Endothelial cell of umbilical vein (primary cell): ENCODE results near the gene TBRG1. TPM values are rescaled to one million over a fixed set of nuclear protein-coding genes. Genes with fewer than 3 reads are reported as not detected.
A peak's percentile ranks its signal among the peaks of the same experiment; 100 is the strongest.

Source experiments
- BruUV-seq: library from RNA; stranded (reverse); fragments of 400-500 nt; replicated peaks from 2 replicates; lab custom pipeline; 2021; lab: Mats Ljungman, UMichigan
- CTCF ChIA-PET: fragments of 300-600, 350-600 bp; sonication (Branson Sonifier 250); formaldehyde crosslinking; loops from one replicate; lab custom pipeline; 2021; ENCODE audit warnings: antibody characterized with exemption, inconsistent platforms; lab: Charles Lee
- POLR2A ChIA-PET: fragments of 300-600, 350-600 bp; sonication (Branson Sonifier 250); formaldehyde crosslinking; loops from one replicate; lab custom pipeline; 2021; ENCODE audit warnings: antibody characterized with exemption, inconsistent platforms; lab: Charles Lee
- DNase-seq: peaks from one replicate; pipeline ENCODE4 v3.0.0-alpha.2; 2011; ENCODE audit warnings: low read depth, low spot score
- FAIRE-seq: peaks from 2 replicates; lab custom pipeline; 2011; peaks lifted over from hg19 to GRCh38; lab: Jason Lieb, UNC
- H2AFZ ChIP-seq: 2 replicates; pipeline ENCODE4 v1.6.0; 2012; ENCODE audit warnings: low read depth, low read length, control low read depth, inconsistent platforms
- H3K27ac ChIP-seq: 2 replicates; pipeline ENCODE4 v1.5.1; 2011; ENCODE audit warnings: low read depth, mild to moderate bottlenecking, control low read depth, low read length, moderate library complexity; ENCODE audit not compliant: insufficient read depth
- H3K27me3 ChIP-seq, 2 experiments: 2 replicates each; pipeline versions ENCODE4 v1.6.0 to v1.6.1; 2011; ENCODE audit warnings: low read length in 2 of 2, mixed read lengths in 1 of 2; ENCODE audit not compliant: control insufficient read depth in 2 of 2, insufficient read depth in 2 of 2
- H3K36me3 ChIP-seq, 2 experiments: 2 replicates in 1 of 2; 3 replicates in 1 of 2; pipeline ENCODE4 v1.5.1; 2011; ENCODE audit warnings: low read length in 2 of 2, mild to moderate bottlenecking in 1 of 2, moderate library complexity in 1 of 2; ENCODE audit not compliant: control insufficient read depth in 2 of 2, insufficient read depth in 2 of 2; ENCODE audit errors: extremely low read depth in 1 of 2
- H3K4me1 ChIP-seq: 3 replicates; pipeline ENCODE4 v1.5.1; 2011; ENCODE audit warnings: mild to moderate bottlenecking, low read length; ENCODE audit not compliant: control insufficient read depth, insufficient read depth; ENCODE audit errors: extremely low read depth
- H3K4me2 ChIP-seq: 2 replicates; pipeline ENCODE4 v1.6.1; 2011; ENCODE audit warnings: low read length, control low read depth, mixed read lengths; ENCODE audit not compliant: insufficient read depth
- H3K4me3 ChIP-seq, 3 experiments: fragments of 200-600 bp in 1 of 3; sonication (generic), shearing (Covaris generic) in 1 of 3; replicated peaks in 1 of 3; 2 replicates each; pipeline ENCODE4 v1.5.1; 2011 to 2016; ENCODE audit warnings: control low read depth in 3 of 3, low read length in 3 of 3, mild to moderate bottlenecking in 2 of 3, inconsistent platforms in 1 of 3, low read depth in 1 of 3, moderate library complexity in 1 of 3; ENCODE audit not compliant: insufficient read depth in 1 of 3
- H3K79me2 ChIP-seq: 2 replicates; pipeline ENCODE4 v1.6.0; 2012; ENCODE audit warnings: low read length, inconsistent platforms; ENCODE audit not compliant: control insufficient read depth, insufficient read depth
- H3K9ac ChIP-seq: replicated peaks from 2 replicates; pipeline ENCODE3; 2011; ENCODE audit warnings: low read length, control low read depth; ENCODE audit not compliant: insufficient read depth; ENCODE audit errors: extremely low read depth
- H3K9me1 ChIP-seq: replicated peaks from 3 replicates; pipeline ENCODE4 v1.6.0; 2011; ENCODE audit warnings: mild to moderate bottlenecking, low read length; ENCODE audit not compliant: control insufficient read depth, insufficient read depth; ENCODE audit errors: extremely low read depth
- H3K9me3 ChIP-seq: replicated peaks from 2 replicates; pipeline ENCODE4 v1.5.1; 2012; ENCODE audit warnings: low read length, inconsistent platforms; ENCODE audit not compliant: control insufficient read depth, insufficient read depth
- H4K20me1 ChIP-seq: replicated peaks from 2 replicates; pipeline ENCODE3; 2011; ENCODE audit warnings: mild to moderate bottlenecking, low read length; ENCODE audit not compliant: control insufficient read depth, insufficient read depth; ENCODE audit errors: extremely low read depth
- CTCF ChIP-seq, 2 donors: IDR thresholded peaks; 1 replicate in 1 of 2; 2 replicates in 1 of 2; pipeline ENCODE4 v1.5.1; 2011; ENCODE audit warnings: low read length in 2 of 2, mild to moderate bottlenecking in 2 of 2, moderate library complexity in 2 of 2, control low read depth in 1 of 2, inconsistent platforms in 1 of 2, low read depth in 1 of 2; ENCODE audit not compliant: insufficient read depth in 1 of 2; ENCODE audit errors: extremely low read depth in 1 of 2
- EZH2 ChIP-seq: IDR thresholded peaks from 2 replicates; pipeline ENCODE4 v1.6.1; 2012; ENCODE audit warnings: borderline replicate concordance, low read depth, mild to moderate bottlenecking, moderate library complexity, low read length, inconsistent platforms; ENCODE audit not compliant: severe bottlenecking
- FOS ChIP-seq: IDR thresholded peaks from 2 replicates; pipeline ENCODE4 v1.6.1; 2011; ENCODE audit warnings: mild to moderate bottlenecking, low read length, moderate library complexity, borderline replicate concordance; ENCODE audit not compliant: insufficient read depth
- GATA2 ChIP-seq: IDR thresholded peaks from 2 replicates; pipeline ENCODE4 v1.7.0; 2011; ENCODE audit warnings: low read depth, mild to moderate bottlenecking, moderate library complexity, mixed read lengths, low read length; ENCODE audit not compliant: insufficient read length, insufficient read depth
- JUN ChIP-seq: IDR thresholded peaks from 2 replicates; pipeline ENCODE4 v1.6.1; 2011; ENCODE audit warnings: borderline replicate concordance, low read depth; ENCODE audit not compliant: insufficient read length, insufficient read depth
- MAX ChIP-seq: IDR thresholded peaks from 2 replicates; pipeline ENCODE4 v1.6.1; 2011; ENCODE audit not compliant: insufficient read depth, insufficient read length
- MYC ChIP-seq: IDR thresholded peaks from one replicate; pipeline ENCODE4 v1.6.1; 2011; ENCODE audit warnings: mild to moderate bottlenecking, low read depth, low read length
- POLR2A ChIP-seq: IDR thresholded peaks from 2 replicates; pipeline ENCODE4 v1.6.1; 2012; ENCODE audit warnings: low read depth, mild to moderate bottlenecking, control low read depth, low read length
- POLR2AphosphoS5 ChIP-seq: IDR thresholded peaks from 2 replicates; pipeline ENCODE4 v1.6.1; 2012; ENCODE audit warnings: low read depth, mild to moderate bottlenecking, control low read depth, low read length, moderate library complexity; ENCODE audit not compliant: insufficient read depth
- dilution Hi-C: fragments of 300-500 bp; cut with MboI; formaldehyde crosslinking; loops from one replicate; pipeline ENCODE4 v1.15.0; 2019; ENCODE audit warnings: low sequenced_read_pairs; ENCODE audit not compliant: extremely low pct_ligation_motif_present
- intact Hi-C: fragments of 100-400 bp; cut with micrococcal nuclease; formaldehyde crosslinking; loops from one replicate; pipeline ENCODE4 v1.10.0; 2022
- polyA plus RNA-seq, 4 experiments: library from polyadenylated mRNA; depleted of rRNA in 3 of 4; stranded (reverse) in 3 of 4; unstranded in 1 of 4; fragments of >200 nt; gene quantifications; 2 replicates each; pipeline versions ENCODE4 v1.2.1 to v1.2.3, GENCODE V29; 2011 to 2012; ENCODE audit warnings: missing spikeins in 1 of 4
- total RNA-seq: library from RNA; stranded (reverse); gene quantifications from 2 replicates; pipeline ENCODE4 v1.2.3, GENCODE V29; 2021

TBRG1 gene
- total and polyA plus RNA-seq, 2 donors (not counting 3 experiments of a cell fraction or from before 2014, with no cell fraction given) = 22.4 to 29.6 TPM

- Histone ChIP-seq H3K9me3 (no peaks in the 10 kb centered on the region), H3K4me3 (peak within 1 kb of the TSS; percentile 65 to 95 (median 65)), H3K4me1 (peaks cover 26% of the 10 kb centered on the region), H3K27ac (peak within 1 kb of the TSS; percentile 63), H3K79me2 (no peaks in the 10 kb centered on the region), H3K9me1 (no peaks in the 10 kb centered on the region), H3K27me3 (no peaks in the 10 kb centered on the region), H3K9ac (peak within 1 kb of the TSS; percentile 80), H3K36me3 (no peaks in the 10 kb centered on the region), H2AFZ (peak within 1 kb of the TSS; percentile 41), H4K20me1 (no peaks in the 10 kb centered on the region), H3K4me2 (peak within 1 kb of the TSS; percentile 84)
- CTCF ChIA-PET = interaction anchor here (0.7 to 8.9 kb wide), 14 partner anchors 9 to 194 kb away, joined by 3 to 267 read pairs (median 5); partner anchors contain the start of gene NRGN
- POLR2A ChIA-PET = interaction anchor here (0.7 to 1.6 kb wide), 5 partner anchors 66 to 163 kb away, joined by 3 to 6 read pairs (median 3); partner anchors contain the start of gene NRGN
- TSS peak; percentile 65 for BruUV-seq
- FAIRE-seq (peak; percentile 91), DNase-seq (peak; percentile 97)
- dilution Hi-C loops (no loop called here), intact Hi-C loops (loop anchor here (1.0 to 2.0 kb wide), 8 partner anchors 45 to 164 kb away; partner anchors contain the start of gene MSANTD2)
- TF ChIP-seq GATA2 (no peak), POLR2A (peak; percentile 96), JUN (no peak), MYC (peak; percentile 15), EZH2 (no peak), CTCF (IDR thresholded peaks at IDR 0.05; ENCODE audit: extremely low read depth in 1 of 2, insufficient read depth in 1 of 2, low read depth in 1 of 2, low read length in 2 of 2) (no peak), MAX (no peak), FOS (no peak), POLR2AphosphoS5 (peak; percentile 99)
These were observed 50.9 kb downstream of the TBRG1 start, which contains the start of the genes SIAE and SPA17 for GRCh38 chr11:124673333-124674167. Gene SIAE (minus strand): TSS chr11:124673739. CDS start chr11:124673708, 31 bp downstream. Gene SPA17 (plus strand): TSS chr11:124673904. CDS start chr11:124675265, 1,361 bp downstream.
